Fibroblast of gingiva (primary cell): ENCODE results near the gene BCL7B.
"Not testable (repeated sequence)": the region's sequence is repeated elsewhere in the genome, so short reads cannot be mapped to it uniquely, and the experiment has no call there.

Experiments
- DNase-seq: peaks from one replicate; pipeline ENCODE4 v3.0.0-alpha.2; 2011; ENCODE audit warnings: low read depth

The BCL7B gene

DNA sequence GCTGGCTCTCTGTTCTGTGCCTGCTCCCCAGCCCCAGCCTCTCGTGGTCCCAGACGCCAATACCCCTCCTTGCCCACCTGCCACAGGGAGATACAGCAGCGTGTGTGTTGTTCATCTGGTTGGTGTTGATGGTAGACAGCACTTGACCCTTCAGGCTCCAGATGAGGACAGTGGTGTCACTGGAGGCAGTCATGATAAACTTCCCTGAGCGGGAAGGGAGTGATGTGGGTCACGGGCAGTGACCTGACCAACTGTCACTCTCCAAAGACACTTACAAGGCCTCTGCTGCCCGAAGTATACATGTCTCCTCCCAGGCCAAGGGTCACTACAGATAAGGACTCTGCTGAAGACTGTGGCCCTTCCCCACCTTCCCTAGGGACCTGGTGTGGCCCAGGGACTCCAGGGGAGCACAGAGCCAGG lies 15.3 kb upstream of the BCL7B start:
- DNase-seq: no peak

DNA sequence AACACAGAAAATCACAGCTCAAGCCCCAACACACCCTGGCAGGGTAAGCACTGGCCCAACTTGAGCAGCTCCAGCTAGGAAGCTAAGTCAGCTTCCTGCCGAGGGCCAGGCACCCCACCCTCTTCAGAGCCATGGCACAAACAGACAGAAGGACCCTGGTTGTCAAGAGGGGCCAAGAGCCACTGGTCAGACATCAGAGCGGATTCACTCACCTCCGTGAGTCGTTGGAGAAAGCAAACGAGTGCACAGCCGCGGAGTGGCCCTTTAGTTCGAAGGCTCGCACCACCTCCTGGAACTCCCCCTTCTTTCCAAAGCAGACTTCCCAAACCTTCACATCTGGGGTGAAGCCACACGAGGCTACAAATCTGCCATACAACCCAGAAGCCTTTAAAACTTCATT lies 13.5 kb upstream of the BCL7B start:
- DNase-seq: no peak

DNA sequence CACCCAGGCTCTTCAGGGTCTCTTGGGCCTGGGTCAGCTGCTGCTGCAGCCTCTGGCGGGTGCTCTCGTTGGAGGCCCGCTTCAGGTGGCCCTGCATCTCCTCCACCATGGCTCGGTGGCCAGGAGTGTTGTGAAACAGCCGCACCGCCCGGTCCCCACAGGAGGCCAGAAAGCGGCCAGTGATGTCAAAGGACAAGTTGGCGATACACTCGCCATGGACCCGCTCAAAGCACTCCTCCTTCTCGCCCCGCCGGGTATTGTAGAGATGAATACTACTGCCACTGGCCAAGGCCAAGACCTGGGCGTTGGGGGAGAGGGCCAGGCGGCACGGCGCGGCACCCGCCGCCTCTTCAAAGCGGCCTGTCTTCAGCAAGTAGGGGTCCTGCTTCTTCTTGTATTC lies 13.0 kb upstream of the BCL7B start:
- DNase-seq: no peak

DNA sequence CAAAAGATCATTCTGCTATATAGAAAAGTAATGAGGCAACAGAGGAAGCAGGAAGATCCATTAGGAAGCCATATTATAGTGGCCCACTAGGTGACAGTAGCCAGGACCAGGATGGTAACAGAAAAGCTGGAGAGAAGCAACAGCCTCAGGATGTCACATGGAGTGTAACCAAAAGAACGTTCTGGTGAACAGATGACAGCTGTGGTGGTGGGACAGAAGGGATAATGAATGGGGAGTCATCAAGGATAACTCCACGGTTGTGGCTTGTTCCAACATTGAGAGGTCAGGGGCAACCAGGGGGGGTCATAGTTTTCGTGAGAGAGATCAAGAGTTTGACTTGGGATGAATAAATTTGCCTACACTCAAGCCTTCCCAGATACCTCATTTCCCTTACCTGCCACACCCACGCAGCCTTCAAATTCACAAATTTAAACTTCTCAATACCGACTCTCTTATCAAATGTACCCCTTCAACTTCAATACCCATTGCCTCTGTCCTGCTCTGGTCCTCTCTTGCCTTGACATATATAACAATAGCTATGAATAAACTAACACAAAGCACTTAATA lies 11.6 kb upstream of the BCL7B start:
- DNase-seq: no peak

DNA sequence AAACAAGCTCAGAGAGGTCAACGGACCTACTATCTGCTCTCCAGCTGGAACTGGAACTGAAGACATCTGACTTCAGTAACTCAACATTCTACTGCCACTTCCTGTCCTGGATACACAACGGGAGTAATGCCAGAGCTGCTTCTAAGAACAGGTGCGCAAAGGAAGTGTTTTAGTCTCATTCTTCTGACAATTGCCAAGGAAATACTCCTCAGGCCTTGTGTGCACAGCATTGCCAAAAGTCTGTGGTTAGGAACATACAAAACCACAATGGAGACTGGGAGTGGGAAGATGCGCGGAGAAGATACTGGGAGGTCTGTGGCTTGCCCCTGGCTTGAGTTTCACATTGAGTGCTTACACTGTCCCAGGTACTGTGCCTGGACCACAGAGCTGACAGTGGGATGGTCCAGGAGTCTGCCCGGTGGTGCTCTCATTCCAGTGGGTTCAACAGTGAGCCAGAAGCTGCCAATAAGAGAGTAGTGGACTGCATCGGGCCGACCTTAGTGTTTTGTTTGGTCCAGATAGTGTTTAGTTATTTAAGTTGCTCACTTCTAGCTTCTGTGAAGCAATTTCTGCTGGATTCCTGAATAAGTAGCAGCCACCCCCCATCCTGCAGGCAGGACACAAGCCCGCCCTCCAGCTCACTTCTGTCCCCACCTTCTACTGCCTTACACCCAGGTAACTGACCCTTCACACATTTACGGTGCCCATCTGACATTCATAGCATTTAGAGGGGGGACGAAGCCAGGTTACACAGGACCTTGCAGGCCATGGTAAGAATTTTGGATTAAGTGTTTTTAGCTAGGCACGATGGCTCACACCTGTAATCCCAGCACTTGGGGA lies 10.6 kb upstream of the BCL7B start:
- DNase-seq: no peak

DNA sequence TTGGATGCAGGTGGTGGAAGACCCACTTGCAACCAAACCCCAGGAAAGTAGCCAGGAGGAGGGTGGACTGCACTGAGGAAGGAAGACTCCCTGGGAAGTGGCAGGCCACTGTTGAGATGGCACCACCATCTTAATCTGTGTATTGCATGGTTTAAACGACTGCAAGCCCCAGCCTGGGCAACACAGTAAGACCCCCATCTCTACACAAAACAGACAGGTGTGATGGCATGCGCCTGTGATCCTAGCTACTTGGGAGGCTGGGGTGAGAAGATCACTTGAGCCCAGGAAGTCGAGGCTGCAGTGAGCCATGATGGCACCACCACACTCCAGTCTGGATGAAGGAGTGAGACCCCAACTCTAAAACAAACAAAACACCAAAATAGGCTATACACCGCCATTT lies 9.7 kb upstream of the BCL7B start:
- DNase-seq: no peak

DNA sequence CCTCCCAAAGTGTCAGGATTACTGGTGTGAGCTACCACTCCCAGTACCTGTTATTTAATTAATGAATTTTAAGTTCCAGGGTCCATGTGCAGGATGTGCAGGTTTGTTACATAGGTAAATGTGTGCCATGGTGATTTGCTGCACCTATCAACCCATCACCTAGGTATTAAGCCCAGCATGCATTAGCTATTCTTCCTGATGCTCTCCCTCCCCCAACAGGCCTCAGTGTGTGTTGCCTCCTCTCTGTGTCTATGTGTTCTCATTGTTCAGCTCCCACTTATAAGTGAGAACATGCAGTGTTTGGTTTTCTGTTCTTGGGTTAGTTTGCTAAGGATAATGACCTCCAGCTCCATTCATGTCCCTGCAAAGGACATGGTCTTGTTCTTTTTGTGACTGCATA lies 8.9 kb upstream of the BCL7B start:
- DNase-seq: not testable (repeated sequence)

DNA sequence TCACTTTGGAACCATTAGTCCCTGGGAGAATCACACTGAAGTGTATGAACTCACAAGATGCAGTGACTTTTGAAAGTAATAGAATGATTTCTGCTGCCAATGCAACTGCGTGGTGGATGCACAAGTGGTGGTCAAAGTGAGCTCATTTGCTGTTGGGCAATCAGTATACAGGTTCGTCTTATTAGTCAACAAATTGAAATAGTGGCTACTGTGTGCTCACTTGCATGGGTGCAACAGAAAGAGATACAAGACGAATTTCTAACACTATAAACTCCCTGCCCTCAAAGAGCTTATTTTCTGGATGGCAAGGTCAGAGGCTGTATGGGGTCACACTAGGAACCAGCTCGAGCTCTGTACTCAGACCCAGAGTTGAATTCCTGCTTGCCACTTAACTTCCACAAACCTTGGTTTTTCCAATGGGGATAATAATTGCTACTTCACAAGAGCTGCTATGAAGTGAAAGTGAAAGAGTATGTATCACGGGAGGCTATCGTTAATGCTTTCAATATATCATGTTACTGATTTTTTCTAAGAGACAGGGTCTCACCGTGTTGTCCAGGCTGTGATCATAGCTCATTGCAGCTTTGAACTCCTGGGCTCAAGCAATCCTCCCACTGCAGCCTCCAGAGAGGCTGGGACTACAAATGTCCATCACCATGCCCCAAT lies 8.3 kb upstream of the BCL7B start:
- DNase-seq: peak; percentile 37

DNA sequence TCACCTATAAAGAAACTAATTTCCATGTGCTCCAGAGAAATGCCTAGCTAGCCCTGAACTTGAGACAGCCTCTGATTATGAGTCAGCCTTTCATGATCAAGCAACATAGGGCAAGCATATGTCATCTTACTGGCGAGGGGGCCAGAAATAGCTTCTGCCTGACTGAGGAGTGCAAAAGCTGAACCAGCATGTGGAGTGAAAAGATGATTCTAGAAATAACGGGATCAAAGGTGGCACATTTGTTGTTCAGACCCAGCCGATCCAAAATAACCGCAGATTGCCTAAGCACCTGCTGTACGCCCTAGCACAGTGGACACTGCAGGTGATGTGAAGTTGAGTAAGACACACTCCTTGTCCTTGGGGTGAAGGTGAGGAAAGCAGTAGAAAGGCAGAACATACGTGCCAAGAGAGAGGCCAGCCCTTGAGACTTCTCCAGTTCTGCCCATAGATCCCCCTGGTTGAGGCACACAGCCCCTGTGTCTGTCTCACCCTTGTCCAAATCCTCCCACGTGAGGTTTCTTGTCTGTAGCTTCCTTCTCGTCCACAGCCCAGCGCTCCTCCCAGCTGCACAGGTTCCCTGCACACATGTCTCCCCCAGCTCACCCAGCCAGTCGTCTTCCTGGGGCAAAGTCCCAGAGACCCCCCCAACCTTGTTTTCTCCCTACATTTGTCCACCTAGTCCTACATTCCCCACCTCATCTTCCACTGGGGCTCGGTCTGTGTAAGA lies 2.8 kb upstream of the BCL7B start:
- peak; percentile 78 for DNase-seq

DNA sequence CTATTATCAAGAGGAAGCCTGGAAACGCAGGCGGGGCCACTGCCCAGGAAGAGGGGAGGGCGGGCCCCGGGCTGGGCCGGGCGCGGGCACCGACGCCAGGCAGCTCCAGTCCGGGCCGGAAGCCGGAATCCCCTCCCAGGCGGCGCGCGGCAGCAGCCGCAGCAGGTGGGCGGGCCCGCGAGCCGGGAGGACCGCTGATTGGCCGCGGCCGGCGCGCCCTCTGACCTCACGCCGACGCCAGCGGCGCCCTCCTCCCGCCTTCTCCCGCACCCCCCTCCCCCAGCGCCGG lies 438 bp downstream of the BCL7B start:
- DNase-seq: peak; percentile 93

DNA sequence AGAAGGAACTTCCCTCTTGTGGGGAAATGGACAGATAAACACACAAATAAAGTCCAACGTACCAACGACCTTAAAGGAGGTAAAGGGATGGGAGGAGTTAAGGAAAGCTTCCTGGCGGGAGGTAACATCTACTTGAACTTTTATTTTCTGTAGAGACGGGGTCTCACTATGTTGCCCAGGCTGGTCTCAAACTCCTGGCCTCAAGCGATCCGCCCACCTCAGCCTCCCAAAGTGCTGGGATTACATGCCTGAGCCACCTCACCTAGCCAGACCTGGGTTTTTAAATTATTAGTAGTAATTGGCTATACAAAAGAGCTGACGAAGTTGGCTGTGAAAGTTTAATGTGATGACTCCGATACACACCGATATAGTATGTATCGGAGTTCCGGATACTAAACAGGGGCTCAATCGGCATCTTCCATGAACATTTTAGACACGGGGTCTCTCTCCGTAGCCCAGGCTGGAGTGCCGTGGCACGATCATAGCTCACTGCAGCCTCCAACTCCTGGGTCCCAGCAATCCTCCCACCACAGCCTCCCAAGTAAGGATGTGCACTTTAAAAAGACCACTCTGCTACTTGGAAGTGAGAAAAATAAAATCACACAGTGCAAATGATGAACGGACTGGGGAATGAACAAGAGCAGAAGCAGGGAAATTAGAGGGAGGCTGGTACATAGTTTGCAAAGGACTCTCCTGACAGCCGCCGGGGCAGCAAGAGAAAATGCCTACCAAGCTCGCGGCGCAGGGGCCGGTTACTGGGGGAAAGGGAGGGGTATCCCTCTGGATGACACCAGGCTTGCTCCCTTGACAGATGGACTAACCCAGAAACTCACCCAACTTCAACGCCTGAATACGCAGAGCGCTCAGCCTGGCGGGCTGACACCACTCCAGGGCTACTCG lies 1.0 kb downstream of the BCL7B start:
- no peak for DNase-seq

DNA sequence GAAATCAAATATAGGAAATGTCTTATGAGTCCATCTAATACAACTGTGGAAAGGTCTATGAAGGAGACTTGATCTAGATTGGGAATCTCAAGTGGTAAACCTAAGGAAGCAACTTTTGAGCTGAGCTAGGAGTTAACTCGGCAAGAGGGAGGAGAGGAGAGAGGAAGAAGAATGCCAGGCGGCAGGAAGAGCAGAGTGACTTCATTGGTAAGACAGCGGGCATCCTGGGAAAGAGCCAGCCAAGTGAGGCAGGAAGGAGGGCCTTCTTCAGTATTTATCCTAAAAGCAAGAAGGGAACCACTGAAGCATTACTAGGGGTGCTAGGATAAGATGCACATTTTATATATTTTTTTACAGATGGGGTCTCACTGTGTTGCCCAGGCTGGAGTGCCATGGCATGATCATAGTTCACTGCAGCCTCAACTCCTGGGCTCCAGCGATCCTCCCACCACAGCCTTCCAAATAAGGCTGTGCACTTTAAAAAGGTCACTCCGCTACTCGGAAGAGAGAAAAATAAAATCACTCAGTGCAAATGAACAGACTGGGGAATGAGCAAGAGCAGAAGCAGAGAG lies 2.0 kb downstream of the BCL7B start:
- DNase-seq: peak; percentile 42

DNA sequence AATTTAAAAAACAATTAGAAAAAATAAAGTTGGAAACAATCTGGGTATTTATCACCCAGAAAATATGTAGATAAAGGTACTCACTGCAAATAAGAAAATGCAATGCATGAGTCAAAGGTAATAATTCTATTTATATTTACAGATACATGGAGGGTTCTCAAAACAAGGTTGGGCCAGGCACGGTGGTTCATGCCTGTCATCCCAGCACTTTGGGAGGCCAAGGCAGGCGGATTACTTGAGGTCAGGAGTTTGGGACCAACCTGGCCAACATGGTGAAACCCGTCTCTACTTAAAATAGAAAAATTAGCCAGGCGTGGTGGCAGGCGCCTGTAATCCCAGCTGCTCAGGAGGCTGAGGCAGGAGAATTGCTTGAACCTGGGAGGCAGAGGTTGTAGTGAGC lies 7.4 kb downstream of the BCL7B start:
- not testable (repeated sequence) for DNase-seq

DNA sequence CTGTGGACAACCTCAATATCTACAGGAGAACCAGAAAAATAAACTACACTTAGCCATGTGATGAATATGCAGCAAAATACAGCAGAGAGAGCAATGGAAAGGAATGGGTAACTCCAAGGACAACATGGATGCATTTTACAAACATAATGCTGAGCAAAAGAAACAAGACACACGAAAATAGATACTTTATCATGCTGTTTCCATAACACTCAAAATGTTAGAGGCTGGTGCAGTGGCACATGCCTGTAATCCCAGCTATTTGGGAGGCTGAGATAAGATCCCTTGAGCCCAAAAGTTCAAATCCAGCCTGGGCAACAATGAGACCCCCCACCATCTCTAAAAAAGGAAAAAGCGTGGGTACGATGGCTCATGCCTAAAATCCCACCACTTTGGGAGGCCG lies 8.3 kb downstream of the BCL7B start:
- DNase-seq: no peak

DNA sequence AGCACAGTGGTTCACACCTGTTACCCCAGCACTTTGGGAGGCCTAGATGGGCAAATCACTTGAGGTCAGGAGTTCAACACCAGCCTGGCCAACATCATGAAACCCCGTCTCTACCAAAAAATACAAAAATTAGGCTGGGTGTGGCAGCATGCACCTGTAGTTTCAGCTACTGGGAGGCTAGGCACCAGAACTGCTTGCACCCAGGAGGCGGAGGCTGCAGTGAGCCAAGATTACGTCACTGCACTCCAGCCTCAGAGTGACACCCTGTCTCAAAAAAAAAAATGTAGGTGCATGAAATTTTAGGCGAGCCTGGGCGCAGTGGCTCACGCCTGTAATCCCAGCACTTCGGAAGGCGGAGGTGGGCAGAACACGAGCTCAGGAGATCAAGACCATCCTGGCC lies 9.6 kb downstream of the BCL7B start:
- DNase-seq: no peak

DNA sequence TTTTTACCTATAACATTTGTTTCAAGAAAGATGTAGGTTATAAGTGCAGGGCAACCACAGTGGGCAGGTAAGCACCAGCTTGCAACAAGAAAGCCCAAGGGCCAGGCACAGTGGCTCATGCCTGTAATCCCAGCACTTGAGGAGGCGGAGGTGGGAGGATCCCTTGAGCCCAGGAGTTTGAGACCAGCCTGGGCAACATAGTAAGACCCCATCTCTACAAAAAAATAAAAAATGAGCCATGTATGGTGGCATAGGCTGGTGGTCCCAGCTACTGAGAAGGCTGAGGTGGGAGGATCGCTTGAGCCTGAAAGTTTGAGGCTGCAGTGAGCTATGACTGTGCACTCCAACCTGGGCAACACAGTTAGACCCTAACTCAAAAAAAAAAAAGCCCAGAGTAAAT lies 12.8 kb downstream of the BCL7B start:
- no peak for DNase-seq

DNA sequence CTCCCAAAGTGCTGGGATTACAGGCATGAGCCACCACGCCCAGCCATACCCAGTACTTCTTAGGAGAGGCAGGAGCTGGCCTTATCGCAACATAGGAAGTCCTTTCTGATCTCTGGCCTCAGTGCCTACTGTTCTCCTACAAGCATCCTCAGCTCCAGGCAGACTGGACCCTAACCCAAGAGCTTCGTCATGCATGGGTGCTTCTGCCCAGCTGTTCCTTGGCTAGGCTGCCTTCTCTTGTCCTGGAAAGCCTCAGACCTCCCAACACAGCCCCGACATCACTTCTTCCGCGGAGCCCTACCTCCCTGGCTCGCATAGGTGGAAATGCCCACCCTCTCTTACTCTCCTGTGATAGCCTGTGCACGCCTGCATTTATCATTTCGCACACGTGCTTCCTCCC lies 15.8 kb downstream of the BCL7B start:
- no peak for DNase-seq

DNA sequence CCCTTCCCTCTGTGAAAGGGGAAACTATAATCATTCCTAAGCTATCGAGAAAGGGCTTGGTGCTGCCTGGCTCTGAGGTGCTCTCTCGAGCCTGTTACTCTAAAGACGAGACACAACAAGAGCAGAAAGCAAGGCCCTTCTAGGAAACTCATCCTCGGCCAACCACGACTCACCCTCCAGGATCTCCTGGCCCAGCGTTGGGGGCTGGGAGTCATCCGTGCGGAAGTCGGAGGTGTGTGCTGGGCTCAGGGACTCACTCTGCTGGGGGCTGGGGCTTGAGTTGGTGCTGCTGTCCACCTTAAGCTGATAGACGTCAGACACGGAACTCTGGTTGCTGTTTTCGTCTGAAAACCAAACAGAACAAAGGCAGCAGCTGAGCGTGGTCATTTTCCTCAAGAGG lies 17.8 kb downstream of the BCL7B start:
- DNase-seq: no peak

DNA sequence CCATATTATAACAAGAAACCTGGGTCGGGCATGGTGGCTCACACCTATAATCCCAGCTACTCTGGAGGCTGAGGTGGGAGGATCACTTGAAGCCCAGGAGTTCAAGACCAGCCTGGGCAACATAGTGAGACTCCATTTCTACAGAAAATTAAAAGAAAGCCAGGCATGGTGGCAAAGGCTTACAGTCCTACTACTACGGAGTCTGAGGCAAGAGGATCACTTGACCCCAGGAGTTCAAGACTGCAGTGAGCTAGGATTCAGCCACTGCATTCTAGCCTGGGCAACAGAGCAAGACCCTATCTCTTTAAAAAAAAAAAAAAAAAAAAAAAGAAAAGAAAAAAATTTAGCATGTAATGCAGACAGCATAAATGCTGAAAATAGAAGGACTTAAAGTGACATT lies 19.0 kb downstream of the BCL7B start:
- not testable (repeated sequence) for DNase-seq

DNA sequence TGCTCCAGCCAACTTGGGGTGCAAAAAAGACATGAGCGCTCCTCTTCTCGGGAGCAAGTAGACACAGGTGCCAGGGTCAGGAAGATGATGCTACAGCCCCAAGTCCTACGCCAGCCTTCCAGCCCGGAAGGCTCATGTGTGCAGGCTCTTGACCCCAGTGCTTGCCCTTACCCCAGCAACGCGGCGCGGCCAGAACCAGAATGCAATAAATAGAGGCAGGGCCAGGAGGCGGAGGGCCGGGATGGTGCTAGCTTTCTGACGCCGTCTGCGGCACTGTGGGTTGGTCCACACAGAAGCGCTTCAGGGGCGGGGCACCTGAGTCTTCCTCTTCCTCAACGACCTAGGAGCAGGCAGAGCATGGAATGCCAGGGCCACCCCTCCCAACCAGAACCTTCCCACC lies 20.4 kb downstream of the BCL7B start:
- DNase-seq: no peak

DNA sequence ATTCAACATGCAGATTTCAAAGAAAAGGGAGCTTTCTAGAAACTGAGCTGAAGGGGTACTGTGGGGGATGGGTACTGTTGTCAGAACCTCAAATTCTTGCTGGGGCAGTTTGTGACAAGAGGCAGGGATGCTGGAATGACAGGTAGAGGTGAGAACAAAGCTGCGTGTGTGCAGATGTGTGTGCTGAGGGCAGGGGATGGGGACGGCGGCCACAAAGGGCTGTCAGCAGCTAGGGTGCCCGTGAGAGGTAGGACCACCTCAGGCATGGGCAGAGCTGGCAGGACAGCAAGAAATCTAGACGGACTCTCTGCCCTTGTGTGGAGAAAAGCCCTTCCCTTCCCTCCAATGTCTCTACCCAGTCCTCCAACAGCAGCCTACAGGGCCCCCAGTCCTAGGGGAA lies 21.0 kb downstream of the BCL7B start:
- DNase-seq: no peak

DNA sequence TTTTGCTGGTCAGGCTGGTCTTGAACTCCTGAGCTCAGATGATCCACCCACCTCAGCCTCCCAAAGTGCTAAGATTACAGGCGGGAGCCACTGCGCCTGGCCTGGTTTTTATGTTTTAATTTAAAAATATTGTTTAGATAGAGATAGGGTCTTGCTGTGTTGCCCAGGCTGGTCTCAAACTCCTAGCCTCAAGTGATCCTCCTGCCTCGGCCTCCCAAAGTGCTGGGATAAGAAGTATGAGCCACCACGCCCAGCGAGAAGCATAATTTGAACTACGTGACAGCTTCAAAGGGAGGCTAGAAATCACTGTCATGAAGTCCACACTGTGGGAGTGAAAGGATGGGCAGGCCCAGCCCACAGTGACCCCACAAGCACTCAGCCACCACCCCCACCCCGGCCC lies 21.6 kb downstream of the BCL7B start:
- not testable (repeated sequence) for DNase-seq
